ENCODE measurements around the gene PTDSS2. TPM values are rescaled to one million over a fixed set of nuclear protein-coding genes. Genes with fewer than 3 reads are reported as not detected.

Gene PTDSS2
- total RNA-seq, 1 donor from 2014 or later, result 26.3 TPM

GRCh38 chr11:456533-456932 is 6.5 kb downstream of the PTDSS2 start:
- no peak for TF ChIP-seq CTCF (IDR thresholded peaks at IDR 0.05; ENCODE audit: insufficient read depth, low read length, severe bottlenecking)
- H3K27me3 ChIP-seq (ENCODE audit: control insufficient read depth, insufficient read depth, low read length), result no peaks in the 10 kb centered on the region
- FAIRE-seq, result no peak
- no peak overlapping the region for H3K4me3 ChIP-seq (ENCODE audit: low read depth, low read length)
- peaks cover 24% of the 10 kb centered on the region for H3K36me3 ChIP-seq (ENCODE audit: control insufficient read depth, insufficient read depth, low read length)
- no peak for DNase-seq (ENCODE audit: low read depth)

GRCh38 chr11:457111-457760 is 7.2 kb downstream of the PTDSS2 start:
- DNase-seq (ENCODE audit: low read depth) (no peak), FAIRE-seq (no peak)
- no peak overlapping the region for H3K4me3 ChIP-seq (ENCODE audit: low read depth, low read length)
- no peaks in the 10 kb centered on the region for H3K27me3 ChIP-seq (ENCODE audit: control insufficient read depth, insufficient read depth, low read length)
- TF ChIP-seq CTCF (IDR thresholded peaks at IDR 0.05; ENCODE audit: insufficient read depth, low read length, severe bottlenecking), result no peak
- peaks cover 24% of the 10 kb centered on the region for H3K36me3 ChIP-seq (ENCODE audit: control insufficient read depth, insufficient read depth, low read length)

- Histone ChIP-seq H3K27me3 (ENCODE audit: control insufficient read depth, insufficient read depth, low read length) (no peaks in the 10 kb centered on the region), H3K4me3 (ENCODE audit: low read depth, low read length) (no peak overlapping the region), H3K36me3 (ENCODE audit: control insufficient read depth, insufficient read depth, low read length) (peaks cover 15% of the 10 kb centered on the region)
- DNase-seq (ENCODE audit: low read depth) (no peak), FAIRE-seq (peak; percentile 7)
- TF ChIP-seq CTCF (IDR thresholded peaks at IDR 0.05; ENCODE audit: insufficient read depth, low read length, severe bottlenecking), result no peak
Measured at GRCh38 chr11:459511-460220, 9.6 kb downstream of the PTDSS2 start.

- FAIRE-seq, result no peak
- Histone ChIP-seq H3K27me3 (ENCODE audit: control insufficient read depth, insufficient read depth, low read length) (no peaks in the 10 kb centered on the region), H3K36me3 (ENCODE audit: control insufficient read depth, insufficient read depth, low read length) (peaks cover 15% of the 10 kb centered on the region), H3K4me3 (ENCODE audit: low read depth, low read length) (no peak overlapping the region)
- no peak for DNase-seq (ENCODE audit: low read depth)
- no peak for TF ChIP-seq CTCF (IDR thresholded peaks at IDR 0.05; ENCODE audit: insufficient read depth, low read length, severe bottlenecking)
Measured at GRCh38 chr11:460331-461199, 10.5 kb downstream of the PTDSS2 start.

GRCh38 chr11:461626-462025 is 11.5 kb downstream of the PTDSS2 start:
- Histone ChIP-seq H3K27me3 (ENCODE audit: control insufficient read depth, insufficient read depth, low read length) (no peaks in the 10 kb centered on the region), H3K36me3 (ENCODE audit: control insufficient read depth, insufficient read depth, low read length) (peaks cover 15% of the 10 kb centered on the region), H3K4me3 (ENCODE audit: low read depth, low read length) (no peak overlapping the region)
- FAIRE-seq (no peak), DNase-seq (ENCODE audit: low read depth) (no peak)
- no peak for TF ChIP-seq CTCF (IDR thresholded peaks at IDR 0.05; ENCODE audit: insufficient read depth, low read length, severe bottlenecking)

Data from bronchial epithelial cell (primary cell).